Superior temporal gyrus (tissue), 1 donor: ENCODE measurements around the gene IFI30.
"Not testable (repeated sequence)": the region's sequence is repeated elsewhere in the genome, so short reads cannot be mapped to it uniquely, and the experiment has no call there.

Experiments used
- DNase-seq: peaks from one replicate; pipeline ENCODE4 v3.0.0-alpha.2; 2016; ENCODE audit errors: extremely low spot score

The IFI30 gene

GRCh38 chr19:18152817-18153555 lies 20.6 kb upstream of the IFI30 start, which contains the start of gene PIK3R2:
TSS of gene PIK3R2 (plus strand) at chr19:18153163. CDS start at chr19:18155880, 2,717 bp downstream.
- peak; percentile 99 for DNase-seq

- DNase-seq = no peak
These were observed 20.0 kb upstream of the IFI30 start for GRCh38 chr19:18153556-18154134.

GRCh38 chr19:18155095-18156087 lies 18.2 kb upstream of the IFI30 start:
- DNase-seq = no peak

GRCh38 chr19:18156268-18156667 lies 17.3 kb upstream of the IFI30 start:
- DNase-seq = no peak

GRCh38 chr19:18156841-18157464 lies 16.7 kb upstream of the IFI30 start:
- DNase-seq = peak; percentile 60

- DNase-seq = peak; percentile 79
These were observed 16.0 kb upstream of the IFI30 start for GRCh38 chr19:18157465-18158063.

GRCh38 chr19:18158467-18158866 lies 15.1 kb upstream of the IFI30 start:
- DNase-seq = no peak

GRCh38 chr19:18159059-18159616 lies 14.5 kb upstream of the IFI30 start:
- not testable (repeated sequence) for DNase-seq

- no peak for DNase-seq
These were observed 13.8 kb upstream of the IFI30 start for GRCh38 chr19:18159810-18160209.

GRCh38 chr19:18160493-18160970 lies 13.1 kb upstream of the IFI30 start:
- no peak for DNase-seq

- peak; percentile 67 for DNase-seq
These were observed 12.5 kb upstream of the IFI30 start for GRCh38 chr19:18160971-18161635.

GRCh38 chr19:18161636-18162002 lies 12.0 kb upstream of the IFI30 start:
- no peak for DNase-seq

- DNase-seq = no peak
These were observed 9.5 kb upstream of the IFI30 start for GRCh38 chr19:18164072-18164471.

GRCh38 chr19:18165794-18166544 lies 7.6 kb upstream of the IFI30 start:
- DNase-seq = no peak

GRCh38 chr19:18167011-18167410 lies 6.6 kb upstream of the IFI30 start:
- no peak for DNase-seq

- no peak for DNase-seq
These were observed 5.5 kb upstream of the IFI30 start for GRCh38 chr19:18167975-18168645.

- DNase-seq = no peak
These were observed 4.8 kb upstream of the IFI30 start for GRCh38 chr19:18168673-18169381.

GRCh38 chr19:18170714-18171255 lies 2.8 kb upstream of the IFI30 start:
- DNase-seq = no peak
